H1 (cell line): ENCODE results near the gene CENPP. TPM values are rescaled to one million over a fixed set of nuclear protein-coding genes. Genes with fewer than 3 reads are reported as not detected.

Experiments used
- EP300 ChIP-seq, 2 experiments: IDR thresholded peaks; 1 replicate in 1 of 2; 2 replicates in 1 of 2; pipeline ENCODE4 v1.6.1; 2011 to 2012; ENCODE audit warnings: low read depth in 2 of 2, low read length in 2 of 2, mild to moderate bottlenecking in 2 of 2, borderline replicate concordance in 1 of 2, inconsistent platforms in 1 of 2, moderate library complexity in 1 of 2
- HDAC2 ChIP-seq, 2 experiments: fragments of 300-600 bp in 1 of 2; sonication (generic) in 1 of 2; IDR thresholded peaks; 2 replicates each; pipeline ENCODE4 v1.6.1; 2011 to 2012; ENCODE audit warnings: low read depth in 2 of 2, low read length in 2 of 2, mild to moderate bottlenecking in 2 of 2, moderate library complexity in 2 of 2, borderline replicate concordance in 1 of 2, inconsistent platforms in 1 of 2
- JUN ChIP-seq: IDR thresholded peaks from 2 replicates; pipeline ENCODE4 v1.6.1; 2011; ENCODE audit warnings: low read depth, mild to moderate bottlenecking, improper control_type of control experiment, low read length
- MAFK ChIP-seq: IDR thresholded peaks from 2 replicates; pipeline ENCODE4 v1.6.1; 2012; ENCODE audit warnings: low read depth, mild to moderate bottlenecking, improper control_type of control experiment, low read length
- polyA plus RNA-seq, 7 experiments: library from polyadenylated mRNA; depleted of rRNA in 3 of 7; stranded (reverse) in 5 of 7; unstranded in 2 of 7; fragments of >200 nt in 5 of 7; fragments of 200-250 nt in 2 of 7; gene quantifications; 1 replicate in 5 of 7; 2 replicates in 1 of 7; 4 replicates in 1 of 7; pipeline versions ENCODE4 v1.2.1 to v1.2.3, GENCODE V29; 2011 to 2013; ENCODE audit warnings: missing spikeins in 2 of 7, mixed read lengths in 2 of 7
- total RNA-seq: library from RNA; stranded (reverse); fragmentation: NEBNext Ultra II Directional; extraction: Animal tissue kit (Norgen Biotek cat#: 25700); gene quantifications from 2 replicates; pipeline ENCODE4 v1.2.1, GENCODE V29; 2021

The CENPP gene
- total and polyA plus RNA-seq, 2 of the 8 experiments (the other 6 are each of a cell fraction or from before 2014, with no cell fraction given): 2.7 to 10.8 TPM

DNA sequence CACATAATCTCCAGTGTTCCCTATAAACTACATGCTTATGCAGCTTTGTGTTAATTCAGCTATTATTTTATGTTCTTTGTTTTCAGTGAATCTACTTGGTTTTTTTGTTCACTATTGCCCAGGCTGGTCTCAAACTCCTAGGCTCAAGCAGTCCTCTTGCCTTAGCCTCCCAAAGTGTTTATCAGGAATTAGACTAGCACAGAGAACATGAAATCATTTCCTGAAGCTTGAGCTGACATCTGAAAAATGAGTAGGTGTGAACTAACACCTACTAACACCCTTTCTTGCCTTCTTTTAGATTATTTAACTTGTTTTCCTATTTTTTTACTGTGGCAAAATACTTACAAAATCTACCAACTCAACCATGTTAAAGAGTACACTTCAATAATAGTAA lies 25.0 kb downstream of the CENPP start (continued):
- no peak for TF ChIP-seq HDAC2 (IDR thresholded peaks at IDR 0.05; ENCODE audit: borderline replicate concordance in 1 of 2, low read depth in 2 of 2, low read length in 2 of 2)
- TF ChIP-seq JUN: no peak
- no peak for TF ChIP-seq MAFK
- TF ChIP-seq EP300 (IDR thresholded peaks at IDR 0.05; ENCODE audit: borderline replicate concordance in 1 of 2, low read depth in 2 of 2, low read length in 2 of 2): no peak
